HG03039 (cell line): ENCODE data around the gene NCEH1.
"Not testable (repeated sequence)": the region's sequence is repeated elsewhere in the genome, so short reads cannot be mapped to it uniquely, and the experiment has no call there.

Source experiments
- ATAC-seq: cut with Tn5 transposase; IDR thresholded peaks from one replicate; pipeline ENCODE4 v1.9.1; 2021; ENCODE audit warnings: mild to moderate bottlenecking, moderate library complexity; ENCODE audit not compliant: unreplicated experiment

The NCEH1 gene

DNA sequence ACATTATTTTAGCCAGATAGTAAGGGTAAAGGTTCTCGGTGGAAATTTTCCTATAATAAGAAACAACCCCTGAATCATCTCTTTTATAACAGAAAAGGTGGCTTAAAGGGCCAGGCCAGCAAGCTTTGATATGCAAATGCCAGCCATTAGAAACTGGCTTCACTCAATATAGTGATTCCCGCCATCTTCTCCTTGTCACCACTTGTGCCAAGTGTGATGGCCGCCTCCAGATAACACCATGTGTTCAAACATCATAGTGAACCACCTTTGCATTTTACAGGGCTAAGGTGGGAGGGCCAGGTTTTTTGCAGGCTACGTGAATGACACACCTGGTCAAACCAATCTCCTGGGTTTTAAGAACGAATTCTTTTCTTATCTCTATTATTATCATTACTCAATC, 31.3 kb downstream of the NCEH1 start:
- no peak for ATAC-seq

DNA sequence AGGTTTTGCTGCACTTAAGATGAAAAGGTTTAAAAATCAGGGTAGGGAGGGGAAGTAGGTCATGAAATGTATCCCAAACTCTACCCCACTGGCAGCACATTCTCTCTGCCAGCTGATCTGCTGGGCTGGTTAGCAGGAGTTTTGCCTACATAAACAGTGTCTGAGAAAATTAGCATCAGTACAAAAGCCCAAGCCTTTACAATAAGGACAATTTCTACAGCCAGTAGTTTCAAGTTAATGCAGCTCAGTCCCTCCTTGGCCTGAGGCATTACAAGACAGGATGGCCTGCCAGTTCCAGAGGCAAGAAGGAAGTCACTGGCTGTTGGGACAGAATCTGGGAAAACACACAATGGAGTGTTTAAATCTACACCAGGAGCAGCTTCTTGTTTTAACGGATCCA, 32.8 kb downstream of the NCEH1 start:
- no peak for ATAC-seq

DNA sequence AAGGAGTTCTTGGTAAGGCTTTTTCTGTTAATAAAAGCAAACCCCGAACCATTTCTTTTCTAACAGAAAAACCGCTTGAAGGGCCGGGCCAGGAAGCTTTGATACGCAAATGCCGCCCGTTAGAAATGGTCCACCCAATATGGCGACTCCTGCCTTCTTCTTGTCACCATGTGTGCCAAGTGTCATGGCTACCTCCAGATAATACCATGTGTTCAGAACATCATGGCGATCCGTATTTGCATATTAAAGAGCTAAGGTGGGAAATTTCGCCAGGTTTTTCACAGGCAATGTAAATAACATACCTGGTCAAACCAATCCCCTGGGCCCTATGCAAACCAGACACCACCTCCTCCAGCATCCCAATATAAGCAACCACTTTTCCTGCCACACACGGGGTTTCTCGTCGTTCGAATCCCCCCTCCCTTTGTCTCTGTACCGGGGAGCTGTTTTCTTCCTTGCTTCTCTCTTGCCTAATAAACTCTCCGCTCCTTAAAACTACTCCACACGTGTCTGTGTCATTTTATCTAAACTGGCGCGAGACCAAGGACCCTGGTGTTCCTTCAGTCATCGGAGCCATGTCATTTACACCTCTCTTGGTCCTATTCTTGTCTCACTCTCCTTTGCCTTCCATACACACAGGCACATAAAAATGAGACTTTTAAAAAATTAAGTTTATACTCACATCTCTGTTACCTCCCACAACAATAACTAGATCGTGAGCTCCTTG, 34.5 kb downstream of the NCEH1 start:
- ATAC-seq, result no peak

DNA sequence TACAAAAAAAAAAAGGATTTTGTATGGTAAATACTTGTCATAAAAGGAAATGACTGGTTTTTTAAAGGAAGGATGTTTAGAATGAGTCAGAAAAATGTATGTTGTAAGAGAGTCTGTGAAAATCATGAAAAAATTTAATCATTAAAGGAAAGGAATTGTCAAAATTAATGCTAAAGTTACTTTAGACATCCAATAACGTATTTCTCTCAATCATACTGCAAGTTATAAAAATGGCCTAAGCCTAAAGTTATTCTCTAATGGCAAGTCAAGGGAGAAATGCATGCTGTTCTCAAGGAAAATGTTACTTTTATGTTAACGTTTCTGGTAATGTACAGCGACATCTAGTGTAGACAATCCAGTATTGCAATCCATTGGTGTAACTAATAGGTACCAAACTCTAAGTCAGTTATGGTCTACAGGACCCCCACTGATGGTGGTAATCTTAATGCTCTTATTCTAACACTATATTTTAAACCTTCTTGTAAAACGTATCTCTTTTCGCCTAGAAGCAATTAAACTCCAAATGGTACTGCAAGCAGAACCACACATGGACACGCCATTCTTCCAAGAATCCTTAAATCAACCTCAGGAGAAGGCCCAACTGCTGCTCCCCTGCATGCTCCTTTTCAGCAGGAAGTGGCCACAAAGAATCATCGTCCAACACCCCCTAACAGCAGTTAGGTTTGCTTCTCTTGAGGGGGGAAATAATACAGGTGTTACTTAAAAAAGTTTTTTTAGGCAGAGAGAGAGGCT, 35.2 kb downstream of the NCEH1 start:
- no peak for ATAC-seq

DNA sequence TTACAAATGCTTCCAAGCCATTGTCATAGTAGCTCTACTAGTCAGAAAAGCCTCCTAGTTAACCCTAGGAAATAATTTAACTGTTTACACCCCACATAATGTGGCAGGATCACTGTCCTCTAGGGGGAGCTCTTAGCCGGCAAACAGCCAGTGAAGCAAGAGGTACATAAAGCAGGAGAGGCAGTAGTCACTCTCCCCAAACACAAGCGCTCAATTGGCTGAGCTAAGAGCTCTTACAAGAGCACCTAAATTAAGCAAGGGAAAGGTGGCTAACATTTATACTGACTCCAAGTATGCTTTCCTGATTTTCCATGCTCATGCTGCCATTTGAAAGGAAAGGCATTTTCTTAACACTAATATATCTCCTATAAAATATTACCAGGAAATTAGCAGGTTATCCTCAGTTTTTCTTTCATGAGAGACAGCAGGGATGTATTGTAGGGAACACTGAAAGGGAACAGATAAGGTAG, 37.6 kb downstream of the NCEH1 start:
- peak; percentile 70 for ATAC-seq

DNA sequence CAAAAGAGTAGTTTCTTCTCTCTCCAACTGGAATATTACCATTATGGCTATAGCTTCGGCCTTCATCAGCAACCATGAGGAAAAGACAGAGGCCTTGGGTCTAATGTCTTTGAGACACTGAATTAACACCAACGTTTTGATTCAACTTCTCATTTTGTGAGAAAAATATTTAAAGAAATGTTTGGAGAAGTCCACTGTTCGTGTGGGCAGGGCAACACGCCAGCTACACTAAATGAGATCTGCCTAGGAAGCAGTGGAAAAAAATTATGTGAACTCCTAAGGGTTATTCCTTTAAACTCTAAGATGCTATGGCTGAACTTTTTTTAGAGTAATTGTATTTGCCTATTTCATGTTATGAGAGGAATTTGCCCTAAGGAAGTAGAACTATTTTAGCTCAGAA, 41.8 kb downstream of the NCEH1 start:
- no peak for ATAC-seq

DNA sequence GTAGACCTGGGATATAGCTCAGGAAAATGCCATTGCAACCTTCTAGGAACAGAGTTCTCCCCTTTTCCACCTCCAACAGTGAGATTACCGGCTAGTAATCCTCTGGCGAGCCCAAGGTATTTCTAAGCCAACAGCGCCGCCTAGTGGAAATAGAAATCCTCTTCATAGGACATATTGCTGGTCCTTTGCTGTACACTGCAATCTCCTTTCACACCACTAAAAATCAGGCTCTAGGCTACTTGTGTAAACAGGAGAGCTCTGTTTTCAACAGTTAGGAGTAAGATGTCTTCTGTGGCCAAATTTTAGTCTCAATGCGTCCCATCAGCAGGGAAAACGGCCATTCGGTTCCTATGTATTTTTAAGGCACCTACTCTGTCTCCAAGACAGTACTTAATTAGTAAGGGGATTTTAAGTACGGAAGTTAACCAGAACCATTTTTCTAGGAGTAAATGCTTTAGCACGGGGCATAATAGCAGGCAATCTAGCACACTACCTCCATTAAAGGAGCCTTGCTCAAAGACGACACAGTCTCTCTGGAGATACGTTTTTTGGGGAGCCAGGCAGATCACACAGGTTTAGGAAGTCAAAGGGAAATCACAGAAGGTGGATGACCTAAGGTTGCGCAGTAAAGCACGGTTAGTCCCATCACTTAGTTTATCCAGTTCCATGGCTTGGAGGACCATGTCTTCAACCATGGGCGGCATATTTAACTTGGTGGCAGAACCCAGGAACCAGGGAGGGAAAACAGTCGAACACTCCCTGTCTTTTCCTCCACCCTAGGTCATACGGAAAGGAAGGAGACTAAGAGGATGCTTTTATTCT, 43.8 kb downstream of the NCEH1 start:
- peak; percentile 83 for ATAC-seq

DNA sequence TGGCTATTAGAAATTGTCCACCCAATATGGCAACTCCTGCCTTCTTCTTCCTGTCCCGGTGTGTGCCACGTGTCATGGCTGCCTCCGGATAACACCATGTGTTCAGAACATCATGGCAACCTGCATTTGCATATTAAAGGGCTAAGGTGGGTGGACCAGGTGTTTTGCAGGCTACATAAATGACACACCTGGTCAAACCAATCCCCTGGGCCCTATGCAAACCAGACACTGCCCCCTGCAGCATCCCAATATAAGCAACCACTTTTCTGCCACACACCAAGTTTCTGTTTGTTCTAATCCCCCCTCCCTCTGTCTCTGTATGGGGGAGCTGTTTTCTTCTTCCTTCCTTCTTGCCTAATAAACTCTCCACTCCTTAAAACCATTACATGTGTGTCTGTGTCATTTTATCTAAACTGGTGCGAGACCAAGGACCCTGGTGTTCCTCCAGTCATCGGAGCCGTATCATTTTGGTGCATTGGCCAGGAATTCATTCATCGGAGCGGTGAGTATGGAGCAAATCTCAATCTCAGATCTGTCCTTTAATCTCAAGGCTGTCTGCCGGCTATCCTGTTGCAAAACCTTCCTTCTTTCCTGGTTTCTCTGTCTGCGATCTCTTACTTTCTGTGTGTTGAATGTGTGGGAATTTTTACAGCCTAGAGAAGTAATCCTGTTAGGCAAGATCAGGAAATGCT, 44.5 kb downstream of the NCEH1 start:
- ATAC-seq, result no peak

DNA sequence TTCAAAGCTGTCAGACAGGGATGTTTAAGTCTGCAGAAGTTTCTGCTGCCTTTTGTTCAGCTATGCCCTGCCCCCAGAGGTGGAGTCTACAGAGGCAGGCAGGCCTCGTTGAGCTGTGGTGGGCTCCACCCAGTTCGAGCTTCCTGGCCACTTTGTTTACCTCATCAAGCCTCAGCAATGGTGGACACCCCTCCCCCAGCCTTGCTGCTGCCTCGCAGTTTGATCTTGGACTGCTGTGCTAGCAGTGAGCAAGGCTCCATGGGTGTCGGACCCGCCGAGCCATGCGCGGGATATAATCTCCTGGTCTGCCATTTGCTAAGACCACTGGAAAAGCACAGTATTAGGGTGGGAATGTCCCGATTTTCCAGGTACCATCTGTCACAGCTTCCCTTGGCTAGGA, 45.4 kb downstream of the NCEH1 start:
- not testable (repeated sequence) for ATAC-seq

DNA sequence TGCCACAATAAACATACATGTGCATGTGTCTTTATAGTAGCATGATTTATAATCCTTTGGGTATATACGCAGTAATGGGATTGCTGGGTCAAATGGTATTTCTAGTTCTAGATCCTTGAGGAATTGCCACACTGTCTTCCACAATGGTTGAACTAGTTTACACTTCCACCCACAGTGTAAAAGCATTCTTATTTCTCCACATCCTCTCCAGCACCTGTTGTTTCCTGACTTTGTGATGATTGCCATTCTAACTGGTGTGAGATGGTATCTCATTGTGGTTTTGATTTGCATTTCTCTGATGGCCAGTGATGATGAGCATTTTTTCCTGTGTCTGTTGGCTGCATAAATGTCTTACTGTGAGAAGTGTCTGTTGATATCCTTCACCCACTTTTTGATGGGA, 50.4 kb downstream of the NCEH1 start:
- not testable (repeated sequence) for ATAC-seq

DNA sequence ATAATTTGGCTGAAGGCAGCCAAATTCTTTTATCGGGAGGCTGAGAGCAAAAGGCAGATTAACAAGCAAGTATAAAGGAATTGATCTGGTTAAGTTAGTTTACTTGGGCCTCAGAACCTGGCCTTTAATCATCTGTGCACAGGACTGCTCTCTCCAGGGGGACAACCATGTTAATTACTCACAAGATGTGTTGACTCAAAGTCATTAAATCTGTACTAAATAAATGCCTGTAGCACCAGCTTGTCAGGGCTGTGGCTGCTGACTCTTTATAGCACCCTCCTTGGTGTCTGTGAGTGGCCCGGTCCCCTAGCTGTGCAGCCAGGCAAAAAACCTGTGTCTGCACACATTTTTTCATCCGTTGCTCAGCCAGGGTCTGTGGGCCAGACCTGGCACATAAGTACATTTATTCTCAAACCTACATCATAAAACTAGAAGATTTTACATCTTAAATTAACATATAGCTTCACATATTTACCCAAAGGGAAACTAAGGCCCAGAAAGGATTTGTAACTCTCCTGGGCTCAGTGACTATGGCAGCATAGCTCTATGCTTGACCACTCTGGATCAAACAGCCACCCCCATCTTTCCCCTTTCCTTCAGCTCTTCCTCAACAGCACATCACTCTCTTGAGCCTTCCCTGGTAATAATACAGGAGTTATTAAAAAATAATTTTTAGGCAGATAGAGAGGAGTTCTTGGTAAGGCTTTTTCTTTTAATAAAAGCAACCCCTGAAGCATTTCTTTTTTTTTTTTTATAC, 51.4 kb downstream of the NCEH1 start:
- ATAC-seq, result no peak

DNA sequence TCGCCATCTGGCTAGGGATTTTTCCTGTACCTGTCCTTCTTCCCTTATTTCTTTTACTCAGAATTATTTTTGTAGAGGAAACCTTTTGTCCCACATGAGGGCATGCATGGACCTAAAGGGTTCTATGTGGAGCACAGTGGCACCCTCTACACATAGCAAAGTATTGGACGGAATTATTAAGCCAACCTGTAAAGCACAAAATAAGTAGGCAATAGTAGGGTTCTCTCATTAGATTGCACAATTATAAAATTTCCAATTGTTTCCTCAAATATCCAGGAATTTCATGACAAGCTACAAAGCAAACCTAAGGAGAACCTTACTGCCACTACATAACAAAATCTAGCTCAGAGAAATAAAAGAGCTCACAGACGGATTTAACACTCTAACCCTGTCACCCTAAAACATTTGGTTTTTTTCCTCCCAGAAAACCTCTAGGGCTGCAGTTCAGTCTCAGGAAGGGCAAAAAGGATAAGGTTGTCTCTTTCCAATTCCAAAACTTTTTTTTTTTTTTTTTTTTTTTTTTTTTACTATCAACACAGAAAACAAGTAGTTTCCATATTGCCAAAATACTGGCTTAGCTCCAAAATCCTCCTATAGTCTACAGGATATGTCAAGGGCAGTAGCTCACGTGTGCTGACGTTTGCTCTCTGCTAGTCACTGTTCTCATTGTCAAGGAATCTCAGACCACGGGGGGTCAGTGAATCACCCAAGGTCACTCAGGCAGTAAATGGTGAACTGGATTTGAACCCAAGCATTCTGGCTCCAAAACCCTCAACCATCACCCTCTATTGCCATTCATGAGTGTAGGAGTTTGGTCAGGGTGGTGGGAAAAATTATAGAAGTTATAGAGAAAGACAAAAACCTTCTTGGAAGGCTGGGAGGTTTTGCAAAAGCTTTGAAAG, 52.3 kb downstream of the NCEH1 start:
- ATAC-seq, result no peak

DNA sequence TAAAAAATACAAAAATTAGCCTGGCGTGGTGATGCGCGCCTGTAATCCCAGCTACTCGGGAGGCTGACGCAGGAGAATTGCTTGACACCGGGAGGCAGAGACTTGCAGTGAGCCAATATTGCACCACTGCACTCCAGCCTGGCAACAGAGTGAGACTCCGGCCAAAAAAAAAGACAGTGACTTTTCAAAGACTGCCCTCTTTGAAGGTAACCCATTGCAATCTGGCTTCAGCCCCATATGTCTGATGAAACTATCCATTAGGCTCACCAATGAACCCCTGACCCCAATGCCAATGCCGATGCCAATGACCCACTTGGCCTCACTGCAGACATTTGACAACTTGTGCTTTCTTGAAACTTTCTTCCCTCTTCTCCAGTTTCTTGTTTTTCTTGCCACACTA, 54.3 kb downstream of the NCEH1 start:
- ATAC-seq, result no peak

DNA sequence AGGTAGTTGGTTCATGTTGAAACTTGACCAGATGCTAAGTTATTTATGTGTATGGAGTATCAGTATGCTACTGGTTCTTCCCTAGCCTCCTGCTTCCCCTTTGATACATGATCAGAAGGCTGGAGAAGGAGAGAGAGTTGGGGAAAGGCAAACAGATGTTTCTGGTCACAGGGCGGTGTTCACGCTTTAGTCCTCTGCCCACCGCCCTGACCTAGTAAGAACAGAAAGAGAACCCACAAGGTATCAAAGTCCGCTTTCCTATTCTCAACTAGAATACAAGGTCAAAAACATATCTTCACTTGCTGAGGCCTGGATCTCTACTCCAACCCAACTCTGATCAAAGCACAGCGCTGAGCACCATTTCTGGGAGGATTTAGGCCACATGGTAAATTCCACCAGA, 55.5 kb downstream of the NCEH1 start:
- no peak for ATAC-seq

DNA sequence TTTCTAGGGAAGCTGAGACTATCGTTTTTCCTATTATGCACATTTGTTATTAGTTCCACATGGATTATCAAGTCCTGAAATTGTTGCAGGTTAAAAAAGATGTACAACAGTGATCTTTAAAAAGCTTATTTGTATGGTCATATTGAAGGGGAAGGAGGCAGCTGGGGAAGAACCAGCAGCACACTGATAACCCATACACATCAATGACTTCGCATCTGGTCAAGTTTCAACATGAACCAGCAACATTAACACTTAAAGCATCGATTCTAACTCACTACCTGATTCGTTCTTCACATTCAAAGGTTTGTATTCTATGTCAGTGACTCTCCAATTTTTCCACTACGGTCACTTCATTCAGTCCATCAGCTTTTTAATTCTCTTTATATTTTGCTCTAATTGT, 56.4 kb downstream of the NCEH1 start:
- no peak for ATAC-seq

DNA sequence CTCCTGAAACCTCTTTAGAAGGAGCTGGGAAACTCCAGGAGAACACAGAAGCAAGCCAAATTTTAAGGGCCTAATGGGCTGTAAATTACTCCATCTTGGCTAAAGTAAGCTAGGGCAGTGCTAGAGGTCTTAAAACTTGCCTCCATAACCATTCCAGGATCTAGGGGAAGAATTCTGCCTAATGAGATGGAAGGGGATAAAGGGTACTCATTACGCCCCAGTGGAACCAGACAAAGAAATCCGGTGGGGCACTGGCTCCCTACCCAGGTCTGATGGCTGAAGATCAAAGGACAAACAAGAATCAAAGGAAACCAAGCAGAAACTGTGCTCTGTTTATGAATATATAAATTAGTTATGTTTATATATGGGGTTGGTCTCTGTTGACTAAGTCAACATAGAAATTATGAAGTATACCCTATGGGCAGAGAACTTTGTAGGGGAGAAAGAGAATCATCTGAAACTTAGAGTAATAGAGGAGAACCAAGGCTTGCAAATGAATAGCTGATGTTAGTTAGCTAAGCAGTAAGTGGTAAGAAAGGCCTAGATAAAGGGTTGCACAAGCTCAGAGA, 57.8 kb downstream of the NCEH1 start:
- no peak for ATAC-seq

DNA sequence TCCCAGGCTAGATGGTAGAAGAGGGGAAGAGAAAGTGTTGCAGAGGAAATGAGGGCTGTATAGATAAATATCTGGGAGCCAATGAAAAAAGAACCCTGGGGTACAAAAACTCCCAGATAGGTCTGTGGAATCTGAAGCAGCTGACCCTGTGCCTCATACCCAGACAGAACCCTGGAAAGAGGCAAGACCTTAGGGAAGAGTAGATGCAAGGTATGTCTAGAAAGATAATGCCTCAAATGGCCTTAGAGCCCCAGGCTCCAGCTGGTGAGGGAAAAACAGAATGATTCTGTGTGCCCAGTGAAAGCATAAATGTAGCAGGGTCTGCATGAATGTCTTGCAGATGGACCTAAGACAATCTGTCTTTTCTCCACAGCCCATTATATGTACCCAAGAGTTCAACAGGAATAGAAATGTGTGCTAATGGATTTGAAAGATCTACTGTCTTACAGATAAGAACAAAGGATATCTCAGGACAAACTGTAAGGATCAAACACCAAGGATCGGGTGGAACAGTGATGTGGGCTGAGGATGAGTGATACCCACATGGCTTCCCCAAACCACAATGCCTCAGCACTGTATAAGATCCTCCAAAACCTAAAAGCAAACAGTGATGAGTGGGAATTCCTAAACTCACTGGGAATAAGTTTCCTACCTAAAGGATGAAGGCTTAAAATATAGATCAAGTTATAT, 58.8 kb downstream of the NCEH1 start:
- no peak for ATAC-seq

DNA sequence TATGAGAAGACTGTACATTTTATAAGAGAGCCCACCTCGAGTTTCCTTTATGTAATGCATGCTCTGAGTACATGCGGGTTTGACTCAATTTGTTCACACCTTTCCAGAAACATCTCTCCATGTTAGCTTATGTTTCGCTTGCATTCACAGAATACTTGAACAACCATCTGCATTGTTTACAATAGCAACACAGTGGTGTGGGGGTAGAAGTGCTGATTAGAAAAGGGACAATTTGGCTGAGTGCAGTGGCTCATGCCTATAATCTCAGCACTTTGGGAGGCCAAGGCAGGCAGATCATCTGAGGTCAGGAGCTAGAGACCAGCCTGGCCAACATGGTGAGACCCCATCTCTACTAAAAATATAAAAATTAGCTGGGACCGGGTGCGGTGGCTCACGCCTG, 60.9 kb downstream of the NCEH1 start:
- no peak for ATAC-seq
